CD1c-positive myeloid dendritic cell (primary cell): ENCODE results near the gene TXLNA.
"Not testable (repeated sequence)": the region's sequence is repeated elsewhere in the genome, so short reads cannot be mapped to it uniquely, and the experiment has no call there.

ENCODE experiments used
- DNase-seq: peaks from one replicate; pipeline ENCODE4 v3.0.0-alpha.2; 2016; ENCODE audit errors: extremely low spot score

Gene TXLNA

GRCh38 chr1:32179443-32180185, at the start of gene TXLNA:
Gene TXLNA, plus strand, starts transcription at chr1:32179675. Its CDS starts 671 bp downstream, at chr1:32180346.
- DNase-seq = peak; percentile 96

GRCh38 chr1:32133950-32134280, 45.6 kb upstream of the TXLNA start:
- not testable (repeated sequence) for DNase-seq

- DNase-seq = no peak
These were observed 42.4 kb upstream of the TXLNA start for GRCh38 chr1:32137111-32137510.

GRCh38 chr1:32138965-32139364, 40.5 kb upstream of the TXLNA start:
- no peak for DNase-seq

DNA sequence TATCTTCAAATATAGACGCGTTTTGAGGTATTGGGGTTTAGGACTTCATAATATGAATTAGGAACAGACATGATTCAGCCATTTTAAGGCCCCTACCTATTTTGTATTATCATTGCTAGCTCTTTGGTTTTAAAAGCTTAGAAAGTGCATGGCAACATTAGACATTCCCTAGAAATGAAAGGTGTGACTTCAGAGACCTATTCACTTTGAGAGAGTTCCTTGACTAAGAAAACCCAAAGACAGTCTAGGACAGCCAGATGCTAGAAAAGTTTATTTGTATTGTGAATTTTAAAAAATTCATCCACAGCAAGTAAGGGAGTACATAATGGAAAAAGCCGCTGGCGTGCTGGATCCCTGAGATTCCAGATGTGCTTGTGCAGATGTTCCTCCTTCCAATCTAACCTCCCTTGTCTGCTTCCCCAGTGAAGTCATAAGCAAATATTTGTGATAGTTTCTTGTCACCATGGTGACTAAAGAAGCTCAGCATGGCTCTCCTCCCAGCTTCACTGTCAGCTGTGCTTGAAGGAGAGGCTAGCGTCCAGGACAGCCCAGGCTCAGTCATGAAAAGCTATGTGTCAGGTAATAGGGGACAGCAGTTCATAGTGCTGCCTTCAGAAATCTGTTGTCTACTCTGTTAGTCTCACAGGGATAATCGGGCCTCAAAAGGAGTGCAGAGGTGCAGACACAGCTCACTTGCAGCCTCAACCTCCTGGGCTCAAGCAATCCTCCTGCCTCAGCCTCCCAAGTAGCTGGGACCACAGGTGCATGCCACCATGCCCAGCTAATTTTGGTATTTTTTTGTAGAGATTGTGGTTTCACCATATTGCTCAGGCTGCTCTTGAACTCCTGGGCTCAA, 36.8 kb upstream of the TXLNA start:
- no peak for DNase-seq

- not testable (repeated sequence) for DNase-seq
These were observed 36.2 kb upstream of the TXLNA start for GRCh38 chr1:32143302-32143695.

GRCh38 chr1:32144033-32144432, 35.4 kb upstream of the TXLNA start:
- no peak for DNase-seq

DNA sequence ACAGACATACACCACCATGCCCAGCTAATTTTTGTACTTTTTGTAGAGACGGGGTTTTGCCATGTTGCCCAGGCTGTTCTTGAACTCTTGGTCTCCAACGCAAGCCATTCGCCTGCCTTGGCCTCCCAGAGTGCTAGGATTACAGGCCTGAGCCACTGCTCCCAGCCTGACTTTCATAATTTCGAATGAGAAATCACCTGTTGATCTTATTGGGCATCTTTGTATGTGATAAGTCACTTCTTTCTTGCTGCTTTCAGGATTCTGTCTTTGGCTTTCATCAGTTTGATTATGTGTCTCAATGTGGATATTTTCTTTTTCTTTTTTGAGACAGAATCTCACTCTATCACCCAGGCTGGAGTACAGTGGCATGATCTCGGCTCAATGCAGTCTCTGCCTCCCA, 31.7 kb upstream of the TXLNA start:
- DNase-seq = not testable (repeated sequence)

DNA sequence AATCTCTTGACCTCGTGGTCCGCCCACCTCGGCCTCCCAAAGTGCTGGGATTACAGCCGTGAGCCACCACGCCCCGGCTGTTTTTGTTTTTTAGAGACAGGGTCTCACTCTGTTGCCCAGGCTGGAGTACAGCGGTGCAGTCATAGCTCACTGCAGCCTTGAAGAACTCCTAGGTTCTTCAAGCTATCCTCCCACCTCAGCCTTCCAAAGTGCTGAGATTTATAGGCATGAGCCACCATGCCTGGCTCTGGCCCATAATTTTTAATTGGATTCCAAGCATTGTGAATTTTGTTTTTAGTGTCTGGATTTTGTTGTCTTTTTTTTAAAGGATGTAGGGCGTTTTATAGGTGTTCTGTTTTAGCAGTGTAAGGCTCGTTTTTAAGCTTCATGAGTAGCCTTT, 28.6 kb upstream of the TXLNA start:
- DNase-seq = no peak

- no peak for DNase-seq
These were observed 28.1 kb upstream of the TXLNA start for GRCh38 chr1:32151319-32151787.

DNA sequence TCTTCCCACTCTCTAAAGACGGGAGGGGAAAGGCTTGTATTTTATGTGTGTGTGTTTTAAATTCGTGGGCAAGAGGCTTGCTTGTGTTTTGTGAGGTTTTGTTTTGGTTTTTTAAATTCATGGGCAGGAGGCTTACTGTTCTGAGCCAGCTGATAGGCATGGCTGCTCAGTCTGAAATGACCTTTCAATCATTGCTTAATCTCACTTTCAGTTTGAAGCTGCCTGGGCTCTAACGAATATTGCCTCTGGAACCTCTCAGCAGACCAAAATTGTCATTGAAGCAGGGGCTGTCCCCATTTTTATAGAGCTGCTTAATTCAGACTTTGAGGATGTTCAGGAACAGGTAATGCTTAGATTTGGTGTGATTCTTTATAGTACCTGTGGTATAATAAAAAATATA, 20.3 kb upstream of the TXLNA start:
- DNase-seq = no peak

GRCh38 chr1:32163405-32163804, 16.1 kb upstream of the TXLNA start:
- DNase-seq = no peak

DNA sequence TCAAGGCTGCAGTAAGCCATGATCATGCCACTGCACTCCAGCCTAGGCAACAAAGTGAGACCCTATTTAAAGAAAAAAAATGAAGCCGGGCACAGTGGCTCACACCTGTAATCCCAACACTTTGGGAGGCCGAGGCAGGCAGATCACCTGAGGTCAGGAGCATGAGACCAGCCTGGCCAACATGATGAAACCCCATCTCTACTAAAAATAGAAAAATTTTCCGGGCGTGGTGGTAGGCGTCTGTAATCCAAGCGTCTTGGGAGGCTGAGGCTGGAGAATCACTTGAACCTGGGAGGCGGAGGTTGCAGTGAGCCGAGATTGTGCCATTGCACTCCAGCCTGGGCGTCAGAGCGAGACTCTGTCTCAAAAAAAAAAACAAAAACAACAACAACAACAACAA, 13.8 kb upstream of the TXLNA start:
- not testable (repeated sequence) for DNase-seq

DNA sequence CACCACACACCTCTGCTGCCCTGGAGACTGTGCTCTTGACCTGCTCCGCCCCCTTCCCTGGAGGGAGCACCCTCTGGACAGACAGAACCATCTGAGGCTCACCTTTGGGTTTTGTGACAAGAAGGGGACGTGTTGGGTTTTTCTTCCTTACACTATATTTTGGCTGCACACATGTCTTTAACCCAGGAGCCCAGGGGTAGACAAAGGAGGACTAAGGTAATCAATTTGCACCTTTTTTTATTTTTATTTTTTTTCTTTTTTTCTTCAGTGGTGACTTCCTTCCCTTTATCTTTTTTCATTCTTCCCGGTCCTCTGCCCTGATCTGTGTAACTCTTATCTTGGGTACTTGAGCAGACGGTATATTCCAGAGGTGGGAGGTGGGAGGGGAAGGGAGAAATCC, 8.5 kb upstream of the TXLNA start:
- DNase-seq = no peak

GRCh38 chr1:32172621-32173245, 6.7 kb upstream of the TXLNA start:
- DNase-seq = no peak

DNA sequence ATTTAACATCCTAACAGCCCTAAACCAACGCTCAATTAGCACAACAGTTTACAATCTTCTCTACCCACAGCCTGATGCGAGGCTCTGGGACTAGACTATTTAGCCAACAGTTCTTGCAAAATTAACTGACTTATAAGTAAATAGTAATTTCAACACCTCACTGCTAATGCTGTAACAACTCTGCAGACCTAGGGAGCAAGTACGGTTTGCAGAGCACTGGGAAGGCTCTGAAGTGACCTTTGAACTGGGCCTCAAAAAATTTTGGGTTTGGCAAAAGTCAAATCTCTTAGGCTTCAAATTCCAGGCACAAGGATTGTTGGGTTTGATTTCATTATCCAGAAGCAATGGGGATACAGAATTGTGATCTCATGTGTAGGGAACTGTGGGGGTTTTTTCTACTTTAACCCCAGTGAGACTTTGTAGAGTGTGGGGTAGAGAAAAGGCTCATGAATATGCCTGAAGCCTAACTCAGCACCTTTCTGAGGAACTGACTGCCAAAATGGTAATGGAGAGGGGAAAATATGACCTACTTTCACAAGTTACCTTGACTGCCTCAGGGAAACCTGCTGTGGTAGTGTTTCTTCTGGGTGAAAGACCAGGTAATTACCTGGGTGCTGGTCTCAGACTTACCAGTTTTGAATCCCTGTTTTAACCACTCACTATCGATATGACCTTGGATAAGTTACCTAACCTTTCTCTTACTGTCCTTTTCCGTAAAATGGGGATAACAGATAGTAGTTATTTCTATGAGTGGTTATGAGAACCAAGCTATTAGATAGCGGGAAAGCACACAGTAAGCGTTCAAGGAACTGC, 889 bp upstream of the TXLNA start:
- no peak for DNase-seq

DNA sequence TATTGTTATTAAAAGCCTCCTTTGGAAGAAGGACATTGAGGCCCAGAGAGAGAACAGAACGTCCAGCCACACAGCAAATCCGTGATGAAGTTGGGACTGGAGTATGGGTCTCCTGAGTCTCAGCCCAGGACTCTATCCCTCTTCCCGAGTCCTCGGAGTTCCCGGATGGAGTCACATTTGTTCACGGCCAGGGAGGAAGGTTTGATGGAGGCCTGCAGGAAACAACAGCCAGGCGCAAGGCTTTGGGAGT, 357 bp upstream of the TXLNA start:
- no peak for DNase-seq

GRCh38 chr1:32180186-32181060, 948 bp downstream of the TXLNA start:
- DNase-seq = peak; percentile 41

DNA sequence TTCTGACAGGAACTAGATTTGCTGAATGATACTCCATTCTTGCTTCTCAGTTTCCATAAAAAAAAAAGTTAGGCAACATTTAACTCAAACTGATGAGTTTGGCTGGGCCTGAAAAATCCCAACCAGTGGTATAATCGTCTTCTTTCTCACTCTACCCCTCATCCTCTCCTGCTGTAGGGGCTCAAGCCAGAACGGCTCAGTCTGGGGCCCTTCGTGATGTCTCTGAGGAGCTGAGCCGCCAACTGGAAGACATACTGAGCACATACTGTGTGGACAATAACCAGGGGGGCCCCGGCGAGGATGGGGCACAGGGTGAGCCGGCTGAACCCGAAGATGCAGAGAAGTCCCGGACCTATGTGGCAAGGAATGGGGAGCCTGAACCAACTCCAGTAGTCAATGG, 1.6 kb downstream of the TXLNA start:
- no peak for DNase-seq

- no peak for DNase-seq
These were observed 2.1 kb downstream of the TXLNA start for GRCh38 chr1:32181563-32181962.

GRCh38 chr1:32182060-32182459, 2.6 kb downstream of the TXLNA start:
- DNase-seq = no peak
